ENCODE data around the gene KRTAP10-1.

The KRTAP10-1 gene

GRCh38 chr21:44539991-44540666, at the start of gene KRTAP10-1:
Gene KRTAP10-1 (minus strand): TSS chr21:44540195. CDS start chr21:44540150, 45 bp downstream.
- DNase-seq, result no peak
- peaks cover 21% of the 10 kb centered on the region for H3K4me1 Mint-ChIP-seq
- H3K27ac Mint-ChIP-seq, result peak within 1 kb of the TSS; percentile 53
- no peaks in the 10 kb centered on the region for H3K36me3 Mint-ChIP-seq (ENCODE audit: low read depth)
- peaks cover 2% of the 10 kb centered on the region for H3K27me3 Mint-ChIP-seq (ENCODE audit: low read depth, poor library complexity)
- no peak for TF ChIP-seq CTCF (IDR thresholded peaks at IDR 0.05)
- no peak within 1 kb of the TSS for H3K4me3 Mint-ChIP-seq
- no peaks in the 10 kb centered on the region for H3K9me3 Mint-ChIP-seq

- TF ChIP-seq CTCF (IDR thresholded peaks at IDR 0.05), result no peak
- Mint-ChIP-seq H3K4me1 (peaks cover 22% of the 10 kb centered on the region), H3K4me3 (no peak overlapping the region), H3K9me3 (peaks cover 28% of the 10 kb centered on the region), H3K36me3 (ENCODE audit: low read depth) (no peaks in the 10 kb centered on the region), H3K27me3 (ENCODE audit: low read depth, poor library complexity) (peaks cover 6% of the 10 kb centered on the region), H3K27ac (no peak overlapping the region)
- DNase-seq, result no peak
Observed at GRCh38 chr21:44589094-44589493, 49.1 kb upstream of the KRTAP10-1 start.

GRCh38 chr21:44585892-44586291, 45.9 kb upstream of the KRTAP10-1 start:
- peaks cover 5% of the 10 kb centered on the region for H3K36me3 Mint-ChIP-seq (ENCODE audit: low read depth)
- no peak overlapping the region for H3K4me3 Mint-ChIP-seq
- H3K27ac Mint-ChIP-seq, result no peak overlapping the region
- H3K4me1 Mint-ChIP-seq, result peaks cover 11% of the 10 kb centered on the region
- no peak for TF ChIP-seq CTCF (IDR thresholded peaks at IDR 0.05)
- peaks cover 51% of the 10 kb centered on the region for H3K9me3 Mint-ChIP-seq
- H3K27me3 Mint-ChIP-seq (ENCODE audit: low read depth, poor library complexity), result peaks cover 9% of the 10 kb centered on the region
- no peak for DNase-seq

GRCh38 chr21:44583800-44584147, 43.8 kb upstream of the KRTAP10-1 start:
- no peak for TF ChIP-seq CTCF (IDR thresholded peaks at IDR 0.05)
- H3K36me3 Mint-ChIP-seq (ENCODE audit: low read depth), result peaks cover 5% of the 10 kb centered on the region
- H3K27me3 Mint-ChIP-seq (ENCODE audit: low read depth, poor library complexity), result peaks cover 9% of the 10 kb centered on the region
- peaks cover 68% of the 10 kb centered on the region for H3K9me3 Mint-ChIP-seq
- no peak overlapping the region for H3K4me3 Mint-ChIP-seq
- peaks cover 9% of the 10 kb centered on the region for H3K4me1 Mint-ChIP-seq
- DNase-seq, result no peak
- H3K27ac Mint-ChIP-seq, result no peak overlapping the region

- H3K27me3 Mint-ChIP-seq (ENCODE audit: low read depth, poor library complexity), result peaks cover 9% of the 10 kb centered on the region
- TF ChIP-seq CTCF (IDR thresholded peaks at IDR 0.05), result no peak
- peaks cover 5% of the 10 kb centered on the region for H3K36me3 Mint-ChIP-seq (ENCODE audit: low read depth)
- peaks cover 9% of the 10 kb centered on the region for H3K4me1 Mint-ChIP-seq
- peaks cover 69% of the 10 kb centered on the region for H3K9me3 Mint-ChIP-seq
- no peak overlapping the region for H3K4me3 Mint-ChIP-seq
- no peak for DNase-seq
- H3K27ac Mint-ChIP-seq, result no peak overlapping the region
Observed at GRCh38 chr21:44583089-44583799, 43.2 kb upstream of the KRTAP10-1 start.

- H3K9me3 Mint-ChIP-seq, result peaks cover 70% of the 10 kb centered on the region
- peaks cover 5% of the 10 kb centered on the region for H3K36me3 Mint-ChIP-seq (ENCODE audit: low read depth)
- H3K27me3 Mint-ChIP-seq (ENCODE audit: low read depth, poor library complexity), result peaks cover 12% of the 10 kb centered on the region
- H3K4me3 Mint-ChIP-seq, result no peak overlapping the region
- DNase-seq, result no peak
- H3K27ac Mint-ChIP-seq, result no peak overlapping the region
- peaks cover 9% of the 10 kb centered on the region for H3K4me1 Mint-ChIP-seq
- TF ChIP-seq CTCF (IDR thresholded peaks at IDR 0.05), result no peak
Observed at GRCh38 chr21:44582055-44582454, 42.1 kb upstream of the KRTAP10-1 start.
